H1 (cell line): ENCODE measurements around the gene RERE. TPM values are rescaled to one million over a fixed set of nuclear protein-coding genes. Genes with fewer than 3 reads are reported as not detected.
A peak's percentile ranks its signal among the peaks of the same experiment; 100 is the strongest.

Experiments used
- CTCF ChIA-PET: fragments of 300-600 bp; sonication (Branson Sonifier 250); formaldehyde crosslinking; loops from one replicate; lab custom pipeline; 2021; ENCODE audit not compliant: partially characterized antibody; lab: Charles Lee
- POLR2A ChIA-PET: fragments of 300-600 bp; sonication (Branson Sonifier 250); formaldehyde crosslinking; loops from one replicate; lab custom pipeline; 2021; ENCODE audit warnings: inconsistent platforms; ENCODE audit not compliant: partially characterized antibody; lab: Charles Lee
- DNase-seq, 2 experiments: peaks; one replicate each; pipeline versions ENCODE4 v3.0.0 to v3.0.0-alpha.2; 2010 to 2022; ENCODE audit warnings: low spot score in 2 of 2, low read depth in 1 of 2, mixed read lengths in 1 of 2
- FAIRE-seq: peaks from 2 replicates; lab custom pipeline; 2011; peaks lifted over from hg19 to GRCh38; lab: Jason Lieb, UNC
- H2AFZ ChIP-seq: 2 replicates; pipeline ENCODE4 v1.8.1; 2012; ENCODE audit warnings: low read length, inconsistent platforms
- H2AK5ac ChIP-seq: 2 replicates; pipeline ENCODE4 v1.6.1; 2013; ENCODE audit warnings: low read depth, low read length
- H2BK120ac ChIP-seq: replicated peaks from 2 replicates; pipeline ENCODE3; 2013; ENCODE audit warnings: low read depth, low read length, inconsistent platforms
- H2BK12ac ChIP-seq: 2 replicates; pipeline ENCODE4 v1.6.1; 2013; ENCODE audit warnings: low read depth, low read length
- H2BK15ac ChIP-seq: 2 replicates; pipeline ENCODE4 v1.6.1; 2013; ENCODE audit warnings: low read length
- H2BK20ac ChIP-seq: 2 replicates; pipeline ENCODE4 v1.6.1; 2013; ENCODE audit warnings: low read length
- H2BK5ac ChIP-seq: 2 replicates; pipeline ENCODE4 v1.6.1; 2013; ENCODE audit warnings: low read depth, low read length
- H3K14ac ChIP-seq: 2 replicates; pipeline ENCODE4 v1.6.1; 2013; ENCODE audit warnings: inconsistent platforms; ENCODE audit not compliant: insufficient read length
- H3K18ac ChIP-seq: 2 replicates; pipeline ENCODE4 v1.6.1; 2013; ENCODE audit warnings: low read length; ENCODE audit errors: extremely low read depth
- H3K23ac ChIP-seq: 2 replicates; pipeline ENCODE4 v1.6.1; 2013; ENCODE audit warnings: inconsistent platforms; ENCODE audit not compliant: insufficient read length
- H3K23me2 ChIP-seq: 2 replicates; pipeline ENCODE4 v1.6.1; 2013; ENCODE audit warnings: low read depth, low read length
- H3K27ac ChIP-seq: 2 replicates; pipeline ENCODE4 v1.6.1; 2011; ENCODE audit warnings: low read depth, low read length, inconsistent platforms
- H3K27me3 ChIP-seq, 4 experiments: replicated peaks in 1 of 4; 1 replicate in 1 of 4; 2 replicates in 3 of 4; pipeline versions ENCODE4 v1.6.1 to v1.8.1; 2011 to 2013; ENCODE audit warnings: low read length in 3 of 4, mild to moderate bottlenecking in 3 of 4, inconsistent platforms in 2 of 4, mixed read lengths in 2 of 4, moderate library complexity in 1 of 4; ENCODE audit not compliant: control insufficient read depth in 3 of 4, insufficient read depth in 3 of 4; ENCODE audit errors: extremely low read depth in 1 of 4
- H3K36me3 ChIP-seq, 4 experiments: 2 replicates each; pipeline versions ENCODE4 v1.6.1 to v1.8.1; 2011 to 2013; ENCODE audit warnings: mild to moderate bottlenecking in 4 of 4, low read length in 3 of 4, moderate library complexity in 2 of 4, control low read depth in 1 of 4, inconsistent platforms in 1 of 4; ENCODE audit not compliant: insufficient read depth in 4 of 4, control insufficient read depth in 2 of 4
- H3K4ac ChIP-seq: replicated peaks from 2 replicates; pipeline ENCODE3; 2013; ENCODE audit warnings: low read length, low read depth, mixed read lengths, inconsistent platforms; ENCODE audit not compliant: insufficient read length
- H3K4me1 ChIP-seq, 4 experiments: replicated peaks in 1 of 4; 1 replicate in 1 of 4; 2 replicates in 3 of 4; pipeline versions ENCODE4 v1.6.1 to v1.8.1; 2011 to 2013; ENCODE audit warnings: low read length in 3 of 4, inconsistent platforms in 2 of 4, mixed read lengths in 1 of 4; ENCODE audit not compliant: insufficient read depth in 4 of 4, control insufficient read depth in 3 of 4
- H3K4me2 ChIP-seq, 2 experiments: 2 replicates each; pipeline versions ENCODE4 v1.6.1 to v1.8.1; 2011 to 2013; ENCODE audit warnings: low read depth in 2 of 2, low read length in 2 of 2, control low read depth in 1 of 2, inconsistent platforms in 1 of 2, mild to moderate bottlenecking in 1 of 2; ENCODE audit not compliant: insufficient read depth in 1 of 2
- H3K4me3 ChIP-seq, 4 experiments: fragments of 200-600, 300-600 bp in 1 of 4; sonication (generic), shearing (Covaris generic), sonication (Bioruptor Twin) in 1 of 4; 2 replicates each; pipeline versions ENCODE4 v1.5.1 to v1.8.1; 2011 to 2016; ENCODE audit warnings: low read length in 4 of 4, low read depth in 3 of 4, control low read depth in 2 of 4, inconsistent platforms in 2 of 4, mild to moderate bottlenecking in 2 of 4, mixed read lengths in 1 of 4, moderate library complexity in 1 of 4; ENCODE audit not compliant: insufficient read depth in 2 of 4; ENCODE audit errors: extremely low read depth in 1 of 4
- H3K56ac ChIP-seq: replicated peaks from 2 replicates; pipeline ENCODE3; 2013; ENCODE audit warnings: low read depth, mild to moderate bottlenecking, mixed read lengths, low read length, inconsistent platforms; ENCODE audit not compliant: insufficient read length
- H3K79me1 ChIP-seq: 2 replicates; pipeline ENCODE4 v1.6.1; 2013; ENCODE audit warnings: low read depth, low read length, control low read depth
- H3K79me2 ChIP-seq, 2 experiments: 2 replicates each; pipeline versions ENCODE4 v1.6.1 to v1.8.1; 2012 to 2013; ENCODE audit warnings: low read length in 2 of 2, mild to moderate bottlenecking in 2 of 2, inconsistent platforms in 1 of 2; ENCODE audit not compliant: insufficient read depth in 2 of 2, control insufficient read depth in 1 of 2
- H3K9ac ChIP-seq, 4 experiments: replicated peaks in 1 of 4; 1 replicate in 1 of 4; 2 replicates in 3 of 4; pipeline versions ENCODE4 v1.6.1 to v1.8.1; 2011 to 2013; ENCODE audit warnings: low read depth in 3 of 4, low read length in 3 of 4, control low read depth in 2 of 4, mild to moderate bottlenecking in 2 of 4, moderate library complexity in 2 of 4, inconsistent platforms in 1 of 4; ENCODE audit errors: extremely low read depth in 1 of 4
- H3K9me3 ChIP-seq, 2 experiments: 2 replicates each; pipeline versions ENCODE4 v1.6.1 to v1.8.1; 2012 to 2013; ENCODE audit warnings: mild to moderate bottlenecking in 2 of 2, moderate library complexity in 2 of 2, control low read depth in 1 of 2, inconsistent platforms in 1 of 2, low read depth in 1 of 2, low read length in 1 of 2, mixed read lengths in 1 of 2; ENCODE audit not compliant: insufficient read depth in 2 of 2
- H4K20me1 ChIP-seq, 2 experiments: replicated peaks in 1 of 2; 2 replicates each; pipeline versions ENCODE3 to v1.8.1; 2011 to 2013; ENCODE audit warnings: inconsistent platforms in 2 of 2, low read length in 2 of 2, mild to moderate bottlenecking in 1 of 2; ENCODE audit not compliant: insufficient read depth in 2 of 2, control insufficient read depth in 1 of 2
- H4K5ac ChIP-seq: 2 replicates; pipeline ENCODE4 v1.6.1; 2013; ENCODE audit warnings: low read length, low read depth, mixed read lengths, inconsistent platforms; ENCODE audit not compliant: insufficient read length
- H4K8ac ChIP-seq: 2 replicates; pipeline ENCODE4 v1.8.0; 2013; ENCODE audit warnings: mild to moderate bottlenecking, moderate library complexity, low read length, inconsistent platforms; ENCODE audit not compliant: insufficient read depth; ENCODE audit errors: extremely low read depth
- H4K91ac ChIP-seq: replicated peaks from 2 replicates; pipeline ENCODE3; 2013; ENCODE audit warnings: low read length, mixed read lengths, inconsistent platforms; ENCODE audit not compliant: insufficient read length
- POU5F1 ChIP-seq: IDR thresholded peaks from 2 replicates; pipeline ENCODE4 v1.6.1; 2011; ENCODE audit warnings: low read depth, mild to moderate bottlenecking, low read length, moderate library complexity
- WGBS, 2 experiments: shearing (Covaris generic) in 1 of 2; methylation state at CpG; one replicate each; pipeline versions ENCODE4 v1.1.6 to v1.1.7; 2013 to 2015; ENCODE audit warnings: low lambda C conversion rate in 2 of 2, mixed read lengths in 2 of 2, inconsistent platforms in 1 of 2, low coverage in 1 of 2, missing lambda C conversion rate in 1 of 2; ENCODE audit not compliant: insufficient replicate concordance in 2 of 2, insufficient coverage in 1 of 2, insufficient read length in 1 of 2; ENCODE audit errors: extremely low coverage in 1 of 2, missing lambda C conversion rate in 1 of 2; 5-methylcytosine and 5-hydroxymethylcytosine counted together
- polyA plus RNA-seq, 7 experiments: library from polyadenylated mRNA; depleted of rRNA in 3 of 7; stranded (reverse) in 5 of 7; unstranded in 2 of 7; fragments of >200 nt in 5 of 7; fragments of 200-250 nt in 2 of 7; gene quantifications; 1 replicate in 5 of 7; 2 replicates in 1 of 7; 4 replicates in 1 of 7; pipeline versions ENCODE4 v1.2.1 to v1.2.3, GENCODE V29; 2011 to 2013; ENCODE audit warnings: missing spikeins in 2 of 7, mixed read lengths in 2 of 7
- total RNA-seq: library from RNA; stranded (reverse); fragmentation: NEBNext Ultra II Directional; extraction: Animal tissue kit (Norgen Biotek cat#: 25700); gene quantifications from 2 replicates; pipeline ENCODE4 v1.2.1, GENCODE V29; 2021

RERE gene
- total and polyA plus RNA-seq, 2 of the 8 experiments (the other 6 are each of a cell fraction or from before 2014, with no cell fraction given): 15.3 to 142 TPM

DNA sequence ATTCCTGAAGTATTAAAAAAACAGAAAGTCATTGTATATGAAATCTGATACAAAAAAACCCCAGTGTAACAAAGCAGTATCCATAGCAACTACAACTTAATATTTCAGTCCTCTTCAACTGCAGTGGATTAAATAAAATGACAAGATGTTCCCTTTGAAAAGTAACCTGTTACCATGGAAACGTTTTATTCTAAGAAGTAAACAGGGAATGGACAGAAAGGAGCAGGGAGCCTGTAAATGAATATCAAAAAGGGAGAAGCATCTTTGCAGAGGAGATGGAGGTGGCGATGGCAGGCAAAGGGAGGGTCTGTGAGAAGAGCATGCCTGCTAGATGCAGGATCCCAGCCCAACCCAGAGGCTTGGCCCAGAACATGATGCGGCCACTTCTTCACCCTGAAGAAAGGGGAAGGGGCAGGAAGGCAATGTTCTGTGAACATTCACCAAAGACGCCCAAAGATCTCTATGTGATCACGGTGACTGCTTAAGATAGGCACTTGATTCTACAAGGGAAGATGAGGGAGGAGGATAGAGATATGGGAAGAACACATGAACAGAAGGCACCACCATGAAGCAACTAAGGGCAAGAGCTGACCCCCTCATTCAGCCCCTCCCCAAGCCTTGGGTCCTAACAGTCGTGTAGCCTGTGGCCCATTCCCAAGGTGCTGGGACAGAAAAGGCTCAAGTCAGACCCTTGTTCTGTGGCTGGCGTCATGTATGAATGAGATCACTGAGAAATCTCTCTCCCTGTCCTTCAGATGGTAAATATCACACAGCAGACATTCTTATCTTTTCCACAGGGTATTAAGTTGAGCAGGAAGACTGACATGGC, 299.6 kb downstream of the RERE start:
- H3K4ac ChIP-seq: no peak overlapping the region
- H3K4me2 ChIP-seq: no peak overlapping the region
- H3K23me2 ChIP-seq: no peaks in the 10 kb centered on the region
- ChIA-PET CTCF (no interaction called here), POLR2A (no interaction called here)
- 85% methylated on average over 7 of the region's 7 CpGs; no CpG with 5 or more reads in 1 of the 2 experiments for WGBS, 2 experiments
- H3K4me1 ChIP-seq: peaks cover 2 to 7% (median 5%) of the 10 kb centered on the region in 4 experiments; a peak in 5 of 7 replicates
- no peak overlapping the region; the same call in 1 of the 2 replicates for H2AK5ac ChIP-seq
- 0 out of 2 replicates have a peak overlapping the region, but pooled peaks have one; percentile 1 for H3K27ac ChIP-seq
- H3K79me1 ChIP-seq: no peaks in the 10 kb centered on the region; the same call in 1 of the 2 replicates
- H3K9me3 ChIP-seq: no peaks in the 10 kb centered on the region
- H3K14ac ChIP-seq: no peak overlapping the region
- no peak for FAIRE-seq
- H3K9ac ChIP-seq: no peak overlapping the region
- H4K8ac ChIP-seq: no peak overlapping the region
- H4K5ac ChIP-seq: no peak overlapping the region
- no peak overlapping the region for H2BK5ac ChIP-seq
- DNase-seq: no peak
- H3K79me2 ChIP-seq: peaks cover 0 to 51% of the 10 kb centered on the region in 2 experiments; a peak in 3 of 4 replicates
- no peaks in the 10 kb centered on the region for H3K27me3 ChIP-seq
- H2BK20ac ChIP-seq: no peak overlapping the region
- no peak overlapping the region for H4K91ac ChIP-seq
- H3K36me3 ChIP-seq: peaks cover 0 to 4% (median 0%) of the 10 kb centered on the region in 4 experiments; a peak in 1 of 8 replicates
- no peak overlapping the region for H3K4me3 ChIP-seq
- peak overlapping the region; percentile 11; the same call in 1 of the 2 replicates for H2BK12ac ChIP-seq
- no peak overlapping the region for H2BK15ac ChIP-seq
- H2AFZ ChIP-seq: no peak overlapping the region
- H3K56ac ChIP-seq: no peak overlapping the region
- H3K18ac ChIP-seq: no peak overlapping the region
- H3K23ac ChIP-seq: no peak overlapping the region
- peaks cover 2% of the 10 kb centered on the region in 2 experiments for H4K20me1 ChIP-seq
- H2BK120ac ChIP-seq: no peak overlapping the region
- no peak for TF ChIP-seq POU5F1
